Aorta (tissue), 5 donors: ENCODE measurements around the gene ELF4. TPM values are rescaled to one million over a fixed set of nuclear protein-coding genes. Genes with fewer than 3 reads are reported as not detected.
A peak's percentile ranks its signal among the peaks of the same experiment; 100 is the strongest.

Source experiments
- ATAC-seq: fragments of 200-7000 bp; cut with Tn5 transposase; one replicate; pipeline ENCODE4 v1.9.1; 2022; ENCODE audit warnings: moderate library complexity; ENCODE audit not compliant: low FRiP score
- DNase-seq, 2 donors: peaks; one replicate each; pipeline ENCODE4 v3.0.0-alpha.2; 2020
- H3K27ac ChIP-seq, 2 donors: one replicate each; pipeline ENCODE4 v1.5.1; 2013; ENCODE audit warnings: low read length in 2 of 2, mild to moderate bottlenecking in 2 of 2, moderate library complexity in 2 of 2, control low read depth in 1 of 2, inconsistent platforms in 1 of 2, low read depth in 1 of 2
- H3K27me3 ChIP-seq, 2 donors: one replicate each; pipeline ENCODE4 v1.6.1; 2013; ENCODE audit warnings: control low read depth in 1 of 2, low read length in 1 of 2, mild to moderate bottlenecking in 1 of 2, moderate library complexity in 1 of 2; ENCODE audit not compliant: insufficient read depth in 2 of 2, control insufficient read depth in 1 of 2
- H3K36me3 ChIP-seq, 2 donors: one replicate each; pipeline ENCODE4 v1.6.1; 2013; ENCODE audit warnings: control low read depth in 1 of 2, low read length in 1 of 2, mild to moderate bottlenecking in 1 of 2; ENCODE audit not compliant: insufficient read depth in 2 of 2, control insufficient read depth in 1 of 2
- H3K4me1 ChIP-seq, 2 donors: one replicate each; pipeline ENCODE4 v1.6.1; 2013; ENCODE audit warnings: low read length in 2 of 2, control low read depth in 1 of 2, mild to moderate bottlenecking in 1 of 2, moderate library complexity in 1 of 2; ENCODE audit not compliant: insufficient read depth in 2 of 2, control insufficient read depth in 1 of 2
- H3K4me3 ChIP-seq, 2 donors: one replicate each; pipeline ENCODE4 v1.5.1; 2013; ENCODE audit warnings: low read length in 2 of 2, control low read depth in 1 of 2, mild to moderate bottlenecking in 1 of 2
- H3K9me3 ChIP-seq: one replicate; pipeline ENCODE4 v1.6.1; 2013; ENCODE audit warnings: mild to moderate bottlenecking, low read length; ENCODE audit not compliant: control insufficient read depth
- WGBS, 2 donors: extraction: QIAGEN DNeasy Blood & Tissue Kit; methylation state at CpG; one replicate each; pipeline ENCODE4 v1.1.7; 2013; 5-methylcytosine and 5-hydroxymethylcytosine counted together
- intact Hi-C, 2 donors: fragments of 100-400 bp; cut with DNase I; formaldehyde crosslinking; loops; one replicate each; pipeline versions ENCODE4 v1.14.2 to v1.15.0; 2022
- polyA plus RNA-seq, 2 donors: library from polyadenylated mRNA; stranded (reverse); fragments of 200-250 nt; gene quantifications; one replicate each; pipeline ENCODE4 v1.2.3, GENCODE V29; 2013
- total RNA-seq, 2 donors: library from RNA; stranded (reverse); fragmentation: NEBNext Ultra II Directional; extraction: Animal tissue kit (Norgen Biotek cat#: 25700); gene quantifications; one replicate each; pipeline ENCODE4 v1.2.1, GENCODE V29; 2021
- donor health status: healthy with polysubstance abuse.
- donor health status: Bipolar disorder and iron deficiency.
- donor health status: DM: no; HTN: no; CAD: no.
- donor health status: DM: no; HTN: no; CAD: no.
- donor health status: DM: yes; HTN: yes; CAD: no.

ELF4 gene
- total and polyA plus RNA-seq, 4 donors, result 3.6 to 20.8 (median 9.5) TPM

- intact Hi-C loops, result no loop called here
Observed at GRCh38 chrX:130083107-130083490, 27.2 kb downstream of the ELF4 start.

DNA sequence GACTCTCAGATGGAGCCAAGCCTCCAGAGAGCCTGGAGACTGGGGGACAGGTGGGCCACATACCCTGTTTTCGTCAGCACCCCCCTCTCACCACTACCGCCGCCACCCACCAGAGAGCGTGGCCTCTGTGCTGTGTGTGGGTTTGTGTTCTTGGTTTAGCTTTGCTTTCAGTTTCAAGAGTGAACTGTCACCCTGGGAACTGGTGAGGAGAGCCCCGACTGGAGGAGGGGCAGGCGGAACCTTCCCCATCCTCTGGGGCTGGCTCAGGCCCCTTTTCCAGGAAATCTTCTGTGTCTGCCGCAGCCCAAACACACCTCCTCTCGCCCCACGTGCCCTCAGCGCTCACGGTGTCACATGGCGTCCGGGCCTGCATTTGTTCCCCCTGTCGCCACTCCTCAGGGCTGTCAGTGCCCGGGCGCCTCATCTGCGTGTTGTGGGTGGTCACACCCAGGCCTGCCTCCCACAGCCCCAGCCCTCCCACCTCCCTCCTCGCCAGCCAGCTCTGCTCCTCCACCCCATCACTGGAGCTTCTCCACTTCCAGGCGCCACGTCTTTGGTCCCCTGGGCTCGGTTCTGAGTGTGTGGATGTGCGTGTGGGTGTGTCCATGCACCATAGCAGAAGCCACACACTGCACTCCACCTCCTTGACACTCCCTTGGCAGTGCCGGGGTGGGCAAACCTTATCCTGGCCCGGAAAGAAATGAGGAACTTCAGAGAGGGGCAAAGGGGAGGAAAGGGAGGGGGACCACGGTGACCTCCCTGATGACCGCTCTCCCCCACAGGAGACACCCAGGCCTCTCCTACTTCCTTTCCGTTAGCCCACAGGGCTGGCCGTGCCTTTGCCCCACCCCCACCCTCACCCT, 27.8 kb downstream of the ELF4 start:
- DNase-seq, result peak; percentile 69 to 82
- no peak overlapping the region for H3K27ac ChIP-seq
- H3K9me3 ChIP-seq, result no peaks in the 10 kb centered on the region
- no peaks in the 10 kb centered on the region for H3K27me3 ChIP-seq
- no peaks in the 10 kb centered on the region for H3K36me3 ChIP-seq
- intact Hi-C loops, result no loop called here
- 71 to 78% methylated on average over 28 of the region's 28 CpGs for WGBS, 2 donors
- peak; percentile 66 for ATAC-seq
- H3K4me3 ChIP-seq, result no peak overlapping the region
- no peaks in the 10 kb centered on the region for H3K4me1 ChIP-seq

More at GRCh38 chrX:130083107-130083490, 27.2 kb downstream of the ELF4 start:
- Histone ChIP-seq H3K9me3 (no peaks in the 10 kb centered on the region), H3K36me3 (no peaks in the 10 kb centered on the region), H3K27ac (no peak overlapping the region), H3K4me1 (no peaks in the 10 kb centered on the region), H3K4me3 (no peak overlapping the region), H3K27me3 (no peaks in the 10 kb centered on the region)
- WGBS, 2 donors, result 67 to 80% methylated on average over 6 to 7 of the region's 7 CpGs
- ATAC-seq (no peak), DNase-seq (no peak)

GRCh38 chrX:130081421-130082045, 28.8 kb downstream of the ELF4 start:
- Histone ChIP-seq H3K36me3 (no peaks in the 10 kb centered on the region), H3K27me3 (no peaks in the 10 kb centered on the region), H3K9me3 (no peaks in the 10 kb centered on the region), H3K4me1 (no peaks in the 10 kb centered on the region), H3K4me3 (no peak overlapping the region), H3K27ac (no peak overlapping the region)
- no peak for DNase-seq
- WGBS, 2 donors, result 10 to 42% methylated on average over 12 of the region's 12 CpGs
- intact Hi-C loops, result loop anchor here in 1 of 2 donors (2.0 kb wide), 1 partner anchor 111 kb away; no protein-coding TSS in a partner anchor
- ATAC-seq, result no peak

- intact Hi-C loops, result loop anchor here in 1 of 2 donors (2.0 kb wide), 1 partner anchor 112 kb away; no protein-coding TSS in a partner anchor
- H3K4me1 ChIP-seq, result no peaks in the 10 kb centered on the region
- WGBS, 2 donors, result 73 to 75% methylated on average over 7 of the region's 7 CpGs
Observed at GRCh38 chrX:130080791-130081367, 29.4 kb downstream of the ELF4 start.

DNA sequence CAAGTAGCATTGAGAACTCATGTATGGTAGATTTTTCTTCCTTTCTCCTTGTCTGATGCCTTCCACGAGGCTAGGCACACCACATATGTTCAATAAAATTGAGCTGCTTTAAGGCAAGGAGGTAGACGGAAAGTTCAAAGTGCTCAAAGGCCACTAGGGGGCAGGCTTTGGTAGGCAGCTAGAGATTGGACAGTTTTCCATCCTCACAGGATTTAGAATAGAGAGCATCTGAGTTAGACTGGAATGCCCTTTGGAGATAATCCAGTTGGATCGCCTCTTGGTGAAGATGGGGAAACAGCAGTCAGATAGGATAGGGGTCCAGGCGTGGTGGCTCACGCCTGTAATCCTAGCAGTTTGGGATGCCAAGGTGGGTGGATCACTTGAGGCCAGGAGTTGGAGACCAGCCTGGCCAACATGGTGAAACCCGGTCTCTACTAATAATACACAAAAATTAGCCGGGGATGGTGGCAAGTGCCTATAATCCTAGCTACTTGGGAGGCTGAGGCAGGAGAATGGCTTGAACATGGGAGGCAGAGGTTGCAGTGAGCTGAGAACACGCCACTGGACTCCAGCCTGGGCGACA, 30.4 kb downstream of the ELF4 start:
- Histone ChIP-seq H3K4me1 (no peaks in the 10 kb centered on the region), H3K36me3 (no peaks in the 10 kb centered on the region), H3K27ac (no peak overlapping the region), H3K9me3 (no peaks in the 10 kb centered on the region), H3K4me3 (no peak overlapping the region), H3K27me3 (no peaks in the 10 kb centered on the region)
- no peak for DNase-seq
- intact Hi-C loops, result loop anchor here (2.0 to 10.0 kb wide), 2 partner anchors 45 to 113 kb away; no protein-coding TSS in a partner anchor
- 30 to 37% methylated on average over 9 of the region's 9 CpGs for WGBS, 2 donors
- ATAC-seq, result peak; percentile 70

More at GRCh38 chrX:130080791-130081367, 29.4 kb downstream of the ELF4 start:
- DNase-seq (no peak), ATAC-seq (no peak)
- Histone ChIP-seq H3K9me3 (no peaks in the 10 kb centered on the region), H3K27me3 (no peaks in the 10 kb centered on the region), H3K36me3 (no peaks in the 10 kb centered on the region), H3K4me3 (no peak overlapping the region), H3K27ac (no peak overlapping the region)

DNA sequence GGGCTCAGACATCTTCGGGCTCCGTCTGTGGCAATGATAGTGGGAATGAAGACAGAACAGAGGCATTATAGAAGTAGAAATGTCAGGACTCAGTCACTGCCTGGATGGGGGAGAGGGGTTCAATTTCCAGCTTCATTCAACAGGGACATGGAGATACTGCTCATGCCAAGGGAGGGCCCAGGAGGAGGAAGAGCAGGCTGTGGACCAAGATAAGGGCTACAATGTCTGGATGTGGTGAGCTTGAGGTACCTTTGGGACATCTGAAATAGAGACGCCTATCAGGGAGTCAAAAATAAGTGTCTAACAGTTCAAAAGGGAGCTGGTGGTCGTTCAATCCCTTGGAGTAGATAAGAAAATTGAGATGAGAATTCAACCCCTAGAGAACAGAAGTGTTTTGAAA, 34.5 kb downstream of the ELF4 start:
- 75 to 87% methylated on average over 4 of the region's 4 CpGs for WGBS, 2 donors
- ATAC-seq (no peak), DNase-seq (no peak)
- Histone ChIP-seq H3K4me1 (no peaks in the 10 kb centered on the region), H3K36me3 (peaks cover 0 to 3% of the 10 kb centered on the region in 2 donors), H3K4me3 (no peak overlapping the region), H3K27ac (no peak overlapping the region), H3K27me3 (no peaks in the 10 kb centered on the region), H3K9me3 (no peaks in the 10 kb centered on the region)
- intact Hi-C loops, result loop anchor here in 1 of 2 donors (10.0 kb wide), 1 partner anchor 49 kb away; no protein-coding TSS in a partner anchor

- no peaks in the 10 kb centered on the region for H3K4me1 ChIP-seq
- intact Hi-C loops, result loop anchor here in 1 of 2 donors (10.0 kb wide), 1 partner anchor 52 kb away; no protein-coding TSS in a partner anchor
- no peaks in the 10 kb centered on the region for H3K27me3 ChIP-seq
- DNase-seq (no peak), ATAC-seq (no peak)
- H3K9me3 ChIP-seq, result no peaks in the 10 kb centered on the region
- H3K36me3 ChIP-seq, result peaks cover 0 to 3% of the 10 kb centered on the region in 2 donors
- H3K4me3 ChIP-seq, result no peak overlapping the region
- no peak overlapping the region for H3K27ac ChIP-seq
- 70 to 85% methylated on average over 10 of the region's 10 CpGs for WGBS, 2 donors
Observed at GRCh38 chrX:130072345-130072740, 38.0 kb downstream of the ELF4 start.

GRCh38 chrX:130071611-130072344, 38.5 kb downstream of the ELF4 start:
- H3K4me1 ChIP-seq, result no peaks in the 10 kb centered on the region
- intact Hi-C loops, result loop anchor here in 1 of 2 donors (10.0 kb wide), 1 partner anchor 53 kb away; no protein-coding TSS in a partner anchor
- ATAC-seq, result no peak
- no peaks in the 10 kb centered on the region for H3K9me3 ChIP-seq
- 68 to 82% methylated on average over 18 of the region's 18 CpGs for WGBS, 2 donors
- H3K36me3 ChIP-seq, result peaks cover 0 to 3% of the 10 kb centered on the region in 2 donors
- H3K27me3 ChIP-seq, result no peaks in the 10 kb centered on the region
- H3K4me3 ChIP-seq, result no peak overlapping the region
- no peak overlapping the region for H3K27ac ChIP-seq
- DNase-seq, result no peak
